HCT116 (cell line): Measurements from ENCODE around the gene PROSER3. TPM values are rescaled to one million over a fixed set of nuclear protein-coding genes. Genes with fewer than 3 reads are reported as not detected.

Experiments
- ATAC-seq: fragments of 200-7000 bp; cut with Tn5 transposase; 2 replicates; pipeline ENCODE4 v1.9.1; 2020; ENCODE audit warnings: mild to moderate bottlenecking, moderate library complexity
- BruUV-seq: library from RNA; stranded (reverse); fragments of 400-500 nt; replicated peaks from 2 replicates; lab custom pipeline; 2021; lab: Mats Ljungman, UMichigan
- CTCF ChIA-PET: fragments of 300-600 bp; sonication (Branson Sonifier 250); formaldehyde crosslinking; loops from one replicate; lab custom pipeline; 2021; ENCODE audit warnings: antibody characterized with exemption; lab: Charles Lee
- POLR2A ChIA-PET: fragments of 300-600, 350-600 bp; sonication (Branson Sonifier 250); formaldehyde crosslinking; loops from one replicate; lab custom pipeline; 2021; ENCODE audit warnings: antibody characterized with exemption; lab: Charles Lee
- RAD21 ChIA-PET, 2 experiments: fragments of 300-600 bp; sonication (Branson Sonifier 250); formaldehyde crosslinking; loops; one replicate each; lab custom pipeline; 2023; ENCODE audit warnings: low total read pairs in 2 of 2; ENCODE audit not compliant: uncharacterized antibody in 2 of 2, unreplicated experiment in 2 of 2, low non-redundant PET in 1 of 2; lab: Charles Lee
- DNase-seq: peaks from one replicate; pipeline ENCODE4 v3.0.0-alpha.2; 2010; ENCODE audit warnings: low read depth, low spot score
- H2AFZ ChIP-seq: fragments of 200-600 bp; shearing (Covaris generic), sonication (generic); 2 replicates; pipeline ENCODE4 v1.6.1; 2017; ENCODE audit warnings: low read depth, mixed run types, mixed read lengths, antibody characterized with exemption, low read length; ENCODE audit not compliant: poor library complexity, severe bottlenecking
- H3K27ac ChIP-seq: 2 replicates; pipeline ENCODE4 v1.5.1; 2012; ENCODE audit warnings: low read depth, low read length
- H3K27me3 ChIP-seq: fragments of 200-600 bp; sonication (generic); 2 replicates; pipeline ENCODE4 v1.6.1; 2016; ENCODE audit warnings: mixed run types, low read length, mixed read lengths; ENCODE audit not compliant: insufficient read depth
- H3K36me3 ChIP-seq, 2 experiments: fragments of 200-500 bp in 1 of 2; fragments of 200-600 bp in 1 of 2; sonication (Bioruptor generic) in 1 of 2; sonication (generic) in 1 of 2; 2 replicates each; pipeline versions ENCODE4 v1.5.1 to v1.6.1; 2014 to 2016; ENCODE audit warnings: low read length in 2 of 2, inconsistent platforms in 1 of 2, mixed read lengths in 1 of 2, mixed run types in 1 of 2; ENCODE audit not compliant: insufficient read depth in 2 of 2, control insufficient read depth in 1 of 2
- H3K4me1 ChIP-seq, 2 experiments: fragments of 200-600 bp in 1 of 2; sonication (generic) in 1 of 2; 2 replicates each; pipeline versions ENCODE4 v1.5.1 to v1.6.1; 2012 to 2017; ENCODE audit warnings: low read length in 2 of 2, inconsistent platforms in 1 of 2, mild to moderate bottlenecking in 1 of 2, mixed read lengths in 1 of 2, mixed run types in 1 of 2, moderate library complexity in 1 of 2; ENCODE audit not compliant: insufficient read depth in 2 of 2, control insufficient read depth in 1 of 2
- H3K4me2 ChIP-seq: fragments of 200-600 bp; sonication (generic); 2 replicates; pipeline ENCODE4 v1.6.1; 2017; ENCODE audit warnings: mixed run types, low read length, mixed read lengths
- H3K4me3 ChIP-seq, 2 experiments: fragments of 200-600 bp in 1 of 2; sonication (generic) in 1 of 2; replicated peaks in 1 of 2; 2 replicates each; pipeline ENCODE4 v1.5.1; 2011 to 2016; ENCODE audit warnings: low read length in 2 of 2, control low read depth in 1 of 2, low read depth in 1 of 2, mild to moderate bottlenecking in 1 of 2, mixed read lengths in 1 of 2, mixed run types in 1 of 2
- H3K79me2 ChIP-seq: fragments of 200-600 bp; sonication (generic); 2 replicates; pipeline ENCODE4 v1.6.1; 2017; ENCODE audit warnings: mild to moderate bottlenecking, mixed run types, low read length, moderate library complexity, mixed read lengths; ENCODE audit not compliant: insufficient read depth
- H3K9ac ChIP-seq: fragments of 200-600 bp; sonication (generic); 2 replicates; pipeline ENCODE4 v1.6.1; 2016; ENCODE audit warnings: low read length, mixed read lengths
- H3K9me2 ChIP-seq: fragments of 200-600 bp; sonication (generic), shearing (Covaris generic); 2 replicates; pipeline ENCODE4 v1.6.1; 2017; ENCODE audit warnings: mixed run types, mild to moderate bottlenecking, moderate library complexity; ENCODE audit not compliant: insufficient read depth
- H3K9me3 ChIP-seq, 2 experiments: fragments of 200-500 bp in 1 of 2; fragments of 200-600 bp in 1 of 2; sonication (Bioruptor generic) in 1 of 2; sonication (generic) in 1 of 2; 2 replicates each; pipeline ENCODE4 v1.6.1; 2014 to 2017; ENCODE audit warnings: low read length in 2 of 2, mixed read lengths in 2 of 2, inconsistent platforms in 1 of 2, low read depth in 1 of 2, mild to moderate bottlenecking in 1 of 2, mixed run types in 1 of 2, moderate library complexity in 1 of 2; ENCODE audit not compliant: control insufficient read depth in 1 of 2, insufficient read depth in 1 of 2
- H4K20me1 ChIP-seq: fragments of 200-600 bp; sonication (generic), shearing (Covaris generic); 2 replicates; pipeline ENCODE4 v1.6.1; 2017; ENCODE audit warnings: mixed run types, mild to moderate bottlenecking, moderate library complexity; ENCODE audit not compliant: insufficient read depth
- ATF3 ChIP-seq: IDR thresholded peaks from 2 replicates; pipeline ENCODE4 v1.6.1; 2012
- CBX3 ChIP-seq: IDR thresholded peaks from 2 replicates; pipeline ENCODE4 v1.6.1; 2012; ENCODE audit warnings: low read depth
- CEBPB ChIP-seq: IDR thresholded peaks from 2 replicates; pipeline ENCODE4 v1.6.1; 2012; ENCODE audit warnings: low read depth
- CTCF ChIP-seq, 3 experiments: fragments of 200-600 bp in 1 of 3; sonication (generic) in 1 of 3; IDR thresholded peaks in 2 of 3; conservative IDR thresholded peaks in 1 of 3; 2 replicates each; pipeline ENCODE4 v1.5.1; 2012 to 2017; ENCODE audit warnings: low read depth in 2 of 3, low read length in 2 of 3, antibody characterized with exemption in 1 of 3, borderline replicate concordance in 1 of 3, control low read depth in 1 of 3, mild to moderate bottlenecking in 1 of 3, mixed read lengths in 1 of 3, mixed run types in 1 of 3, moderate library complexity in 1 of 3; ENCODE audit not compliant: insufficient read depth in 1 of 3
- ELF1 ChIP-seq: IDR thresholded peaks from 2 replicates; pipeline ENCODE4 v1.6.1; 2012; ENCODE audit warnings: low read depth, borderline replicate concordance
- EZH2phosphoT487 ChIP-seq: fragments of 200-600 bp; IDR thresholded peaks from 2 replicates; pipeline ENCODE4 v1.6.1; 2018; ENCODE audit warnings: antibody characterized with exemption, borderline replicate concordance
- JUND ChIP-seq: IDR thresholded peaks from 2 replicates; pipeline ENCODE4 v1.6.1; 2012
- MAX ChIP-seq: IDR thresholded peaks from 2 replicates; pipeline ENCODE4 v1.6.1; 2012
- POLR2A ChIP-seq: IDR thresholded peaks from 2 replicates; pipeline ENCODE4 v1.7.0; 2011; ENCODE audit warnings: borderline replicate concordance; ENCODE audit not compliant: insufficient read depth, insufficient read length; ENCODE audit errors: extremely low read depth
- POLR2AphosphoS5 ChIP-seq: IDR thresholded peaks from 2 replicates; pipeline ENCODE4 v1.6.1; 2011; ENCODE audit warnings: mild to moderate bottlenecking, low read depth, low read length, moderate library complexity
- RAD21 ChIP-seq: IDR thresholded peaks from 2 replicates; pipeline ENCODE4 v1.6.1; 2012; ENCODE audit warnings: low read depth, mild to moderate bottlenecking
- REST ChIP-seq: IDR thresholded peaks from 2 replicates; pipeline ENCODE4 v1.6.1; 2012; ENCODE audit warnings: low read depth
- SIN3A ChIP-seq: IDR thresholded peaks from 2 replicates; pipeline ENCODE4 v1.6.1; 2012; ENCODE audit warnings: low read depth
- SRF ChIP-seq: IDR thresholded peaks from 2 replicates; pipeline ENCODE4 v1.6.1; 2012; ENCODE audit warnings: low read depth
- ZBTB33 ChIP-seq: IDR thresholded peaks from 2 replicates; pipeline ENCODE4 v1.6.1; 2011; ENCODE audit warnings: mild to moderate bottlenecking, low read length, moderate library complexity; ENCODE audit not compliant: insufficient replicate concordance; ENCODE audit errors: extremely low read depth
- ZFX ChIP-seq: fragments of 450-650 bp; IDR thresholded peaks from 2 replicates; pipeline ENCODE4 v1.6.1; 2017
- ZNF274 ChIP-seq: fragments of 200-500 bp; sonication (Bioruptor generic); IDR thresholded peaks from 2 replicates; pipeline ENCODE4 v1.6.1; 2014; ENCODE audit warnings: mild to moderate bottlenecking, low read depth, low read length, inconsistent platforms
- intact Hi-C: fragments of 100-400 bp; cut with micrococcal nuclease; formaldehyde crosslinking; loops from 2 replicates; pipeline ENCODE4 v1.10.0; 2022
- total RNA-seq: library from RNA; stranded (reverse); gene quantifications from one replicate; pipeline ENCODE4 v1.2.1, GENCODE V29; 2021; ENCODE audit not compliant: unreplicated experiment

Gene PROSER3
- total RNA-seq, 1 experiment from 2014 or later, result 42.5 TPM

- Histone ChIP-seq H3K9me3 (no peaks in the 10 kb centered on the region), H3K4me1 (peaks cover 0 to 5% of the 10 kb centered on the region in 2 experiments; a peak in 2 of 4 replicates), H3K4me3 (no peak overlapping the region), H3K79me2 (no peaks in the 10 kb centered on the region), H2AFZ (no peak overlapping the region), H3K9me2 (no peaks in the 10 kb centered on the region), H3K4me2 (no peak overlapping the region), H3K27me3 (no peaks in the 10 kb centered on the region), H4K20me1 (no peaks in the 10 kb centered on the region), H3K36me3 (no peaks in the 10 kb centered on the region), H3K9ac (no peak overlapping the region), H3K27ac (no peak overlapping the region)
- ChIA-PET CTCF (no interaction called here), RAD21 (no interaction called here), POLR2A (no interaction called here)
- no TSS peak for BruUV-seq
- intact Hi-C loops, result no loop called here
- TF ChIP-seq POLR2AphosphoS5 (no peak), CEBPB (no peak), RAD21 (no peak), SRF (no peak), EZH2phosphoT487 (no peak), CTCF (IDR thresholded peaks at IDR 0.05 in 2 of 3, conservative IDR thresholded peaks at IDR 0.05 in 1 of 3; ENCODE audit: borderline replicate concordance in 1 of 3, insufficient read depth in 1 of 3, low read depth in 2 of 3, low read length in 2 of 3) (no peak), ZFX (no peak), POLR2A (no peak), ELF1 (no peak), REST (no peak), SIN3A (no peak), MAX (no peak), ATF3 (no peak), JUND (no peak), ZNF274 (no peak), ZBTB33 (no peak), CBX3 (no peak)
- ATAC-seq, result no peak
- no peak for DNase-seq
Observed at GRCh38 chr19:35797663-35798062, 39.7 kb downstream of the PROSER3 start.
